DMS153 treated with DMSO at 0.1 percent for 48 hours (cell line): Measurements from ENCODE around the gene RIPPLY3.
"Not testable (repeated sequence)": the region's sequence is repeated elsewhere in the genome, so short reads cannot be mapped to it uniquely, and the experiment has no call there.

Experiments used
- DNase-seq: peaks from one replicate; lab custom pipeline; 2025; ENCODE audit not compliant: unreplicated experiment; lab: John Stamatoyannopoulos, UW

Gene RIPPLY3

DNA sequence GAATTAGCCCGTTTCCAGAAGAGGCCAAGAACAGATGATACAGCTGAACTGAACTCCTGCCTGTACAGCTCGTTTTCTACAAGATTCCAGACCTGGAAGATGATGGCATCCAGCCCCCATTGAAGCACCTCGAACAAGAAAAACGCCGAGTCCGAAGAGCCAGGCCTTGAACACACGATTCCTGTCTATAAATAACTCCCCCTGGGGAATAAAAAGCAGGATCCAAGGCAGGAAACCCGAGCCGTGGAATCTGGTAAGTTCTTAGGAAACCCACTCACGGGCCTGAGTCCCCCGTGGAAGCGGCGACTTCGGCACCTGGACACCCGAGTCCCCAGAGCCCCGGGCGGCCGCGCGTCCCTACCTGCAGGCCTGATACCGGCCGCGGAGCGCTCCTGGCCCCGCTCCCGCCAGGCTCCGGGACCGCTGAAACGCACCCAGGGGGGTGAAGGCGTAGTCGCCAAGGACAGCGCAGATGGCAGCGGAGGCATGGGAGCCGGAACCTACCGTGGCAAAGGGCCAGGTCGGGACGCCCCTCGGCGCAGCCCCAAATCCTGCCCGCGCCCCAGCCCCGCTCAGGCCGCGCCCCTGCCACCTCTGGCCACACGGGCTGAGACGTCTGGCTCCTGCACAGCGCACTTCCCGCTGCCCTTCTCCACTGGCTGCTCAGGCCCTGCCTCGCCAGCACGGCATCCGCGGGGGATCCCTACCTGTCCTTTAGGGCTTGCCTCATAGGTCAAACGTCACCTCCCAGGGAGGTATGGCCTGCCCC, 26.0 kb upstream of the RIPPLY3 start:
- DNase-seq = peak; percentile 42

DNA sequence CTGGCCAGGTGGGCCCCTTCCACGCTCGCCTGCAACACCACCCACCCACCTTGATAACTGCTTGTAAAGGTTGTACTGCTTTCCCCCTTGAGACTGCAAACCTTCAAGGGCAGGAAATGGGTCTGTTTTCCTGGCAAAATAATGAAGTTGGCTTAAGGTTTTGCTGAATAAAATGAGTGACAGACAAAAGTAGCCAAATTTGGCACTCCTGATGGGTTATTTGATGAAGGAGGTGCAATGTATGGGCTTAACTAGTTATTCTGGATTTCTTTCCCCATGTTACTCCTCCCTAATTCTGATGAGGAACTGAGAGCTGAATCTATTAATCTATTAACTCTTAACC, 25.5 kb upstream of the RIPPLY3 start:
- DNase-seq = no peak

DNA sequence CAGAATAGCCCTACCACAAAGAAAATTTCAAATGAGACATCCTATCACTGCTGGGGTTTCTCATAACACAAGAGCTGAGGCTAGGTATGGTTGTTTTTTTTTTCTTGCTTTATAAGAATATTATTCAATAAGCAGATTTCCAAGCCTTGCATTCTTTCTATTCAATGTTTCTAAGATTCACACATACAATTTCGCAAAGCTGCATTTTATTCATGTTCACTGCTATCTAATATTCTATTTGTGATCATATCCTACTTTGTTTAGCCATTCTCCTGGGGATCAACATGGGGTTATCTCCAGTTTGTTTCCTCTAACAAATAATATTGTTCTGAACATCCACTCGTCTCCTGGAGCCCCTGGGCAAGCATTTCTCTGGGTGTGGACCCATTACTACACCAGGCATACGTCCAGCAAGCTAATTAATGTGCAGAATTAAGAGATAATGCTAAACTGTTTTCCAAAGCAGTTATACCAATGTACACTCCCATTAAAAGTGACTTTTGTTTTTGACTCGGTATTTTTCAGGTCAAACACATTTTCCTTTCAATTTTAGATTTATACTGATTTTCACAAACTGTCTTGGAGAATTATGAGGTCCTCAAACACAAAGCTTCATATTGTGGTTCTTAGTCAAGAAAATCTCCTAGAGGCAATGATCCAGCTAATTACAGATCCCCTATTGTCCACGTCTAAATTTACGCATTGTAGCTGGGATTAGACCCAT, 24.4 kb upstream of the RIPPLY3 start:
- no peak for DNase-seq

DNA sequence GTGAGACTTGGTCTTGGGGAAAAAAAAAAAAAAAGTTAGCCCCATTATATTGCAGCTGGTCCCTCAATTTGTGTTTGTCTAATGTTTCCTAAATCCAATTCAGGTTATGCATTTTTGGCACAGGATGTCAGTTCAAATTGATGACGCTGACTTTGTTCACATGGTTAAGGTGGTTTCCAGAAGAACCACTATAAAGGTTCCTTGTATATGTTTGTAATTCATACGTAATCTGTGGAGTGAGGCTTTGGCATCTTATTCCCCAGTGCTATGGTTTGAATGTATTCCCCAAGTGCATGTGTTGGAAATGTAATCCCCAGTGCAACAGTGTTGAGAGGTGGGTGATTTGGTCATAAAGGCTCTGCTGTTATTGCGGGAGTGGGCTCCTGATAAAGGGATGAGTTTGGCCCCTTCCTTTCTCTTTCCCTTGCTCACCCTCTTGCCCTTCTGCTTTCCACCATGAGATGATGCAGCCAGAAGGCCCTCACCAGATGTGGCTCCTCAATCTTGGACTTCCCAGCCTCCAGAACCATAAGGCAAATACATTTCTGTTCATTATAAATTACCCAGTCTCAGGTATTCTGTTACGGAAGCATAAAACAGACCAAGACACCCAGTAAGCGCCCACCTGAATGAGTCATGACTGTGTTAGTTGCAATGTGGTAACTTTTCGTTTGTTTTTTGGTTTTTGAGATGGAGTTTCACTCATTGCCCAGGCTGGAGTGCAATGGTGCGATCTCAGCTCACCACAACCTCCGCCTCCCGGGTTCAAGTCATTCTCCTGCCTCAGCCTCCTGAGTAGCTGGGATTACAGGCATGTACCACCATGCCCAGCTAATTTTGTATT, 20.5 kb upstream of the RIPPLY3 start:
- no peak for DNase-seq

DNA sequence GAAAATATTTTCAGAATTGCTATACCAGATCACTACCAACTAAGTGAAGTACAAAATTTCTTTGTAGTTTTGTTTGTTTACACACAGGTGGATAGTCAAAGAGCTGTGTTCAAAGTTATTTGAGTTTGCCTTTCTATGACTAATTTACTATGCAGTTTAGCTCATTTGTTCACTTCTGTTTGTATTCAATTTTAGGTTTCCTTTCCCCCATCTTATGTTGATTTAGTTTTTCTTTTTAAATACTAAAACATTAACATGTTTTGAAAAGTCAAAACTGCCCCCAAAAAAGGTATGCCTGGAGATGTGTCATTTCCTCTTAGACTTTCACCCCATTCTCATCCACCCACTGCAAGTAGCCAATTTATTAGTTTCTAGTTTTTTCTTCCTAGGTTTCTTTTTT, 18.7 kb upstream of the RIPPLY3 start:
- DNase-seq = no peak

DNA sequence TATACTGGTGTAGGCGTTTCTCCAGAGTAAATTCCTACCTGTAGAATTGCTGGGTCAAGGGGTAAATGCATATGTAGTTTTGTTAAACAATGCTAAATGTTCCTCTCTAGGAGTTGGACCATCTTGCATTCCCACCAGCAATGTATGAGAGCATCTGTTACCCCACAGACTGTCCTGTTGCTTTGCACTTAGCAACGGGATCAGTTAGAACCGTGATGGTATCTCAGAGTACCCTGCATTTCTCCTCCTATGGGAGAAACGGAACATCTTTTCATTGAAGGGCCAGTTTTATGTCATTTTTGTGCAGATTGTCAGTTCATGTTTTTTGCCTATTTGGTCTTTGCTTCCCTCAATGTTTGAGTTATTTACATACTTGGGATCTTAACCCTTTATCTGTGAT, 18.0 kb upstream of the RIPPLY3 start:
- DNase-seq = no peak

DNA sequence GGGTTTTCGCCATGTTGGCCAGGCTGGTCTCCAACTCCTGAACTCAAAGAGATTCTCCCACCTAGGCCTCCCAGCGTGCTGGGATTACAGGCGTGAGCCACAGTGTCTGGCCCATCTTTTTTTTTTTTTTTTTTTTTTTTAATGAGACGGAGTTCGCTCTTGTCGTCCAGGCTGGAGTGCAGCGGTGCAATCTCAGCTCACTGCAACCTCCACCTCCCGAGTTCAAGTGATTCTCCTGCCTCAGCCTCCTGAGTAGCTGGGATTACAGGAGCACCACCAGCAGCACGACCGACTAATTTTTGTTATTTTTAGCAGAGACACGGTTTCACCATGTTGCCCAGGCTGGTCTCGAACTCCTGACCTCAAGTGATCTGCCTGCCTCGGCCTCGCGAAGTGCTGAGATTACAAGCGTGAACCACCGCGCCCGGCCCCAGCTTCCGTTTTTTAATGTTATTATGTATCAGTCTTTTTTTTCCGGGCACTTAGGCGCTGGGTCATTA, 17.3 kb upstream of the RIPPLY3 start:
- not testable (repeated sequence) for DNase-seq

DNA sequence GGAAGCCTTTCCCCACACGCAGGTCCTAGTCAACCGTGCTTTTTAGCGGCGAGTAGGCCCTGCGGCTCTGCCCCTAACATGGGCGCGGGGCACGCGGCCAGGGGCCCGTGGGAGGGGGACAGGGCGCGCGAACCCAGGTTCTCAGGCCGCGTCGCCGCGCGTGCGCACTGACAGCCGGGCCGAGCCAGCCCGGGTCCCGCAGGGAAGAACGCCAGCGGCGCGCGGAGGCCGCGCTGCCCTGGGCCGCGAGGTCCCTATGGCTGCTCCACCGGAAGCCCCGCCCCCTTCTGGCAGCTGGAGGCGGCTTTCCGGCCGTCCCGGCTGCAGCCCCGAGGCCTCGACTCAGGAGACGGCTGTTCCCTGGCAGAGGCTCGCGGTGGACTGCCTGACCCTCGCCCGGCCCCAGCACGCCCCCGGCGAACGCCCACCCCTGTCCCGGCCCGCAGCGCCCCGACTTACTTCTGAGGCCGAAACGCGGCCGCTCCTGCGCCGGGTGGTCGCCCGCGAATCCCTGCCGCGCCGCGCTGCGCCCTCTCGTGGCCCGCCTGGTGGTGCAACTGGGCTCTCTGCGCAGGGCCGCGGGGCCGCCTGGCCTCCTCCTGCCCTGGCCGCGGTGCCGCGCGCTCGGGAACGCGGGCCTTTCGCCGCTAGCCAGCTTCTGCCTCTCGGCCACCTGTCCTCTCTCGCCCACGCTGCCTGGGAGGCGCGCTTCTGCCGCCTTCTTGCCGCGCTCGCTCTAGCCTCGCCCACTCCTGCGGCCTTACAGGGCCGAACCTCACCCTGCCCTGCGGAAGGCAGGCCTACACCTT, 16.6 kb upstream of the RIPPLY3 start:
- peak; percentile 89 for DNase-seq

DNA sequence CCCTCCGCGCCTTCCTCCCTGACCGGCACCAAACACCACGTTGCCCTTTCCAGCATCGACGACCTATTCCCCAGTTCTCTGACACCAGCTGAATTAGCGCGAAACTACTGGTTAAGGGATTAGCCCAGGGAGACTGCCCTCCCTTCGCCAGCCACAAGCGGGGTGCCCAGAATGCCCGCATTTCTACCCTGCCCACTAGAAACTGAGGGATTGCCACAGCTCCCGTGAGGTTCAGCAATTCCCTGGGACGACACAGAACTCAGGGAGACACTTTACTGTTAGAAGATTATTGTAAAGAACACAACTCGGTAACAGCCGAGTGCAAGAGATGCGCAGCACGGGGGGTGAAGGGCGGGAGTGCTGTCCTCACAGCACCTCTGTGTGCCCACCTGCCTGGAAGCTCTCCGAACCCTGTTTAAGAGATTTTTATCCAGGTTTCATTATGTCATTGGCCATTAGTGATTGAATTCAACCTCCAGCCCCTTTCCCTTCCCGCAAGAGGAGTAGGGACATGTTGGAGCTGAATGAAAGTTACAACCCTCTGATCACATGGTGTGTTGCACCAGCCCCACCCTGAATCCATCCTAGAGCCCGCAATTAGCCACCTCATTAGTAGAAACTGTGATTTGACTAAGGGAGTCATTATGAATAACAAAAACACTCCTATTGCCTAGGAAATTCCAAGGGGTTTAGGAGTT, 15.8 kb upstream of the RIPPLY3 start:
- peak; percentile 40 for DNase-seq

DNA sequence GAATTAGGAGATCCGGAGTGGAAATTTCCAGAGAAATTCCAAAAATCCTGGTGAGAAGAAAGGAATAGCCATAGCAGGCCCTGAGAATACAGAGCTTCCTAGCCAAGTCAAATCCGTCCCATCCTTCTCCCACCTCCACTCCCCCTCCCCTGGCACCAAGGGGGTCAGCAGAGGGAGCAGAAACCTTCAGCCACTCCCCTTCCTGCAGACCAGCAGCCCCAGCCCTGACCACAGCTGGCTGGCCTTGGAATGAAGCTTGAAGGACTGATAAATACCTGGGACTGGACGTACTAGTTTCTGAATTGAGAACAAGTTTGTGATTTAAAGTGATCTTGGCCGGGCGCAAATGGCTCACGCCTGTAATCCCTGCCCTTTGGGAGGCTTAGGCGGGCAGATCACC, 13.8 kb upstream of the RIPPLY3 start:
- no peak for DNase-seq

DNA sequence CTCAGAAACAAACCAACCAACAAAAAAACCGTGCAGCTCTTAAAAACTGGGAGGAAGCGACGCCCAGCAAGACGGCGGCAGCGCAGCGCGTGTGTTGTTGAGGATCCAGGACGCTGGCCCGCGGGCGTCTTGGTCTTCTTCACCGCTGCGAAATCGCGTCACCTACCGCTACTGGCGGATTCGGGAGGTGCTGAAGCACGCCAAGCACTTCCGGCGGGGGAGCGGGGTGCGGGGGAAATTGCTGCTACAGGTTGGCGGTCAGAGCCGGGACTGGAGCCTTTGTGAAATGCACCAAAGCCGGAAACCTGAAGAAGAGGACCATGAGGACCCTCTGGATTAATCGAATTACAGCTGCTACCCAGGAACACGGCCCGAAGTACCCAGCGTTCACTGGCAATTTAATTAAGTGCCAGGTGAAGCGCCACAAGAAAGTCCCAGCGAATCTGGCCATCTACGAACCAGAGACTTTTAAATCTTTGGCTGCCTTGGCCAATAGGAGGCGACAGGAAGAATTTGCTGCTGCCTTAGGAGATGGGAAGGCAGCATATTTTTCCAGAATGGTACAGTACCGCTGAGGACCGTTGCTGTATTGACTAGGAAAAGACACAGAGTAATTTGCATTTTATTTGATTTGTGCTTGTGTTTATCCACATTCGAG, 11.9 kb upstream of the RIPPLY3 start:
- DNase-seq = no peak

DNA sequence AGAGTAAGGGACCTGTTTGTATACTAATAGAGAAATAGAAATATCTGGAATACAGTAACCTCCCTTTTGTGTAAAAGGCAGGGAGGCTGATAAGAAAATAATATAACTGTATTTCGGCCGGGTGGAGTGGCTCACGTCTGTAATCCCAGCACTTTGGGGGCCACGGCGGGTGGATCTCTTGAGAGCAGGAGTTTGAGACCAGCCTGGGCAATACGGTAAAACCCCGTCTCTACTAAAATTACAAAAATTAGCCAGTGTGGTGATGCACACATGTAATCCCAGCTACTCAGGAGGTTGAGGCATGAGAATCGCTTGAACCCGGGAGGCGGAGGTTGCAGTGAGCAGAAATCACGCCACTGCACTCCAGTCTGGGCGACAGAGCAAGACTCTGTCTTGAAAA, 11.2 kb upstream of the RIPPLY3 start:
- not testable (repeated sequence) for DNase-seq

DNA sequence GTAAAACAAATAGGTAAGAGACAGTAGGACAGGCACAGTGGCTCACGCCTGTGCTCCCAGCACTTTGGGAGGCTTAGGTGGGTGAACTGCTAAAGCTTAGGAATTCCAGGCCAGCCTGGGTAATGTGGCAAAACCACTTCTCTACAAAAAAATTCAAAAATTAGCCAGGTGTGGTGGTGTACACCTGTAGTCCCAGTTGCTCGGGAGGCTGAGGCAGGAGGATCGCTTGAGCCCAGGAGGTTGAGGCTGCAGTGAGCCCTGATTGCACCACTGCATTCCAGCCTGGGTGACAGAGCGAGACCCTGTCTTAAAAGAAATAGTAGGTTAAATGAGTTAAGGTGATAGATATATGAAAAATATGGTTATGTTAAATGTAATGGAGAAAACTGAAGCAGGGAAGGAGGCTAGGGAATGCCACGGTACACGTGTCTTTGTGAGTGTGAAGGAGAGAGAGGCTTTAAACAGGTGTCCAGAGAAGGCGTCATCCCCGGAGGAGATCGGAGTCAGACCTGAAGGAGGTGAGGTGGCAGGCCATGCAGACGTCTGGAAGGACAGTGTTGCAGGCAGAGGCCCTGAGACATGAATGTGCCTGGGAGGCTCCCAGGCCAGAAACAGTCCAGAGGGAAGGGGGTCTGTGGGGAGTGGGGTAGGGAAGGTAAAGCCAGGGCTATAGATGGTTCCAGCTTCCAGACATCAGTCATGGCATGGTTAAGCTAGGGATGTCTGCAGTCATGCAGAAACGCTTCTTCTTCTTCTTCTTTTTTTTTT, 7.2 kb upstream of the RIPPLY3 start:
- no peak for DNase-seq

DNA sequence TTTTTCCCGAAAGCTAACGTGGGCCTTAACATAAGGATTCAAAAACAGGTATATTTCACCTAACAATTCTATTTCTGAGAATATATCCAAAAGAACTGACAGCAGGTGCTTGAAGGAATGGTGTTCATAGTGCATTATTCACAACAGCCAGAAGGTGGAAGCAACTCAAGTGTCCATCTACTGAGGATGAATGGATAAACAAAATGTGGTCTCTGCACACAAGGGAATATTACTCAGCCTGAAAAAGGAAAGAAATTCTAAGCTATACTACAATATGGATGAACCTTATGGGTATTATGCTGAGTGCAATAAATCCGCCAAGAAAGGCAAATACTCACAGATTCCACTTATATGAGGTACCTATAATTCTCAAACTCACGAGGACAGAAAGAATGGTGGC, 6.1 kb upstream of the RIPPLY3 start:
- DNase-seq = no peak

DNA sequence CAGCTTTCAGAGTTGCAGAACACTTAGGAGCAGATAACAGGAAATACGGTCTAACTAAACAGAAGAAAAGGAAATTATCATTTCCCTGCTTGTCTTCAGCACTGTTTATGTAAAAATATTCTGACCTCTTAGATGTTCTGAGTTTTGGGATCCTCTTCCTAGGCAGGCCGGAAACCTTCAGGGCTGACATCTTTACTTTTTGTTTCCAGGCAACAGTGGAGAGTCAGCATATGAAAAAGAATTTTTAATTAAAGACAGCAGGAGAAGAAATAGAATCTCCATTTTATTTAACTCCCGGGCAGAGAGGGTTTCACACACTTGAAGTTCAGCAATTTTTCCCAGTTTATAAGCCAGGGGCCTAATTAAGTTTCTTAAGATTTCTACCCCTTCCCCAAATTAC, 5.1 kb upstream of the RIPPLY3 start:
- DNase-seq = no peak

DNA sequence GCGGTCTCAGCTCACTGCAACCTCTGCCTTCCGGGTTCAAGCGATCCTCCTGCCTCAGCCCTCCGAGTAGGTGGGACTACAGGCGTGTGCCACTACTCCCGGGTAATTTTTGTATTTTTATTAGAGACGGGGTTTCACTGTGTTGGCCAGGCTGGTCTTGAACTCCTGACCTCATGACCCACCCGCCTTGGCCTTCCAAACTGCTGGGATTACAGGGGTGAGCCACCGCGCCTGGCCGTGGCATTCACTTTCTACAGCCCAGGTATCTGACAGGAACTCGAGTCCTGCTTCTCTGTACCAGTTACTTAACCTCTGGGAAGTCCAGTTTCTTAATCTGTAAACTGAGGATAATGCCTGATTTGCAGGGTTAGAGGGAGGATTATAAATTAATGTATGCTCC, 3.7 kb upstream of the RIPPLY3 start:
- not testable (repeated sequence) for DNase-seq

DNA sequence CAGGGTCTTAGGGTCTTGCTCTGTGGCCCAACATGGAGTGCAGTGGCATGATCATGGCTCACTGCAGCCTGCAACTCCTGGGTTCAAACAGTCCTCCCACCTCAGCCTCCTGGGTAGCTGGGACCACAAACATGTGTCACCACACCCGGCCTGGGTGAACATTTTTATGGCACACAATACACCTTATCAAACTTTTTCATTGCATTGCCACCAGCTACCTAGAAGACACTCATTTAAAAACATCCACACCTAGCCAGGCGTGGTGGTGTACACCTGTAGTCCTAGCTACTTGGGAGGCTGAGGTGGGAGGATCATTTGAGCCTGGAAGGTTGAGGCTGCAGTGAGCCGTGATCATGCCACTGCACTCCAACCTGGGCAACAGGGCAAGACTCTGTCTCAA, 2.6 kb upstream of the RIPPLY3 start:
- DNase-seq = not testable (repeated sequence)

DNA sequence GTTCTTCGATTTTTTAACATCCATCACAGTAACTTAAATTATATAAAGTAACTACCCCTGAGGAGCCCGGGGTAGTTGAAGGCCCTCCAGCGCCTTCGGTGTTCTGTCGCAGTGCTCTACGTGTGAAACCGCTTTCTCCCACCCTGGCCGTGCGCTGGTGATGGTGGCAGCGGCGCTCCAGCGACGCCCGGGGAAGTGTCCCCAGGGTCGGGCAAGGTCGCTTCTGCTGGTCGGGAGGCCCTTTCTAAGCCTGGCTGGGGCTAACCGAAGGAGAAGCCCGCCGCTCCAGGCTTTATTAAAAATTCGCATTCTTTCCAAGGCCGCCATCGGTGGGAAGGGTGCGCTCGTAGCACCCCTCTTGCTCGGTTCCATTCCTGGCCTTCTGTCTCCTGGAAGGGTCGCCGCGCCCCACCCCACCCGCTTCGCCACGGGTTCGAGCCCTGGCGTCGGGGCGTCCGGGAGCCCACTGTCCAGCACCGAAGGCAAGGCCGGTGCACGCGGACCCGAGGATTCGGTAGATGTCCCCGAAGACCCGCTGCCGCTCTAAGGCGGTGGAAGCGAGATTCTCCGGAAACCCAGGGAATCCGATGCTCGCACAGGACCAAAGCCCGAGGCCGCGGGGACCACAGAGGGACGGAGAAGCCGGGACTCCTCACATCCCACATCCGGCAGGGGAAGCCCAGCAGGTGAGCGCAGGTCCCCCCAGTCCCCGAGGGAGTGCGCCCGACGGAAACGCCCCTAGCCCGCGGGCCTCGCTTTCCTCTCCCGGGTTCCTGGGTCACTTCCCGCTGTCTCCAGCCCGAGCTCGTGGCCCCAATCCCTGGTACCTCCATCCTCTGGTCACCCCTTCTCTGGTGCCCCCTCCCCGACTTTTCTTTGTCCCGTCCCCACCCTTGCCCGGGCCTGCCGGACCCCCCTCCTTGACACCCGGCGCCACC, 685 bp upstream of the RIPPLY3 start:
- no peak for DNase-seq
